ENCODE measurements around the gene CMYA5.

DNA sequence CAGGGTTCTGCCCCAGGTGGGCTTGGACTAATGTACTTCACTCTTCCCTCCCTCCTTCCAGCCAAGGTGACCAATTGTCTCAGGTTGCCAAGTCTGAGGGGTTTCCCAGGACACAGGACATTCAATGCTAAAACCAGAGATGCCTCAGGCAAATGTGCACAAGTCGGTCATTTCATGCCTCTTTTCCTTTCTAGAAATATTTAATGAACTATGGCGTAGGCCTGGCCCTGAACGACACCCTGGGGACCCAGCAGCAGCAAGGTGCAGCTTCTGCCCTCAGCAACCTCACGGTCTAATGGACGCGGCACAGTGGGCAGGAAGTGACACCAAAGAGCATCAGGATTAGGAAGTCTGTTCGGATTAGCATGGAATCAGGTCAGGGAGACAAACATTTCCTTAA is 153.4 kb downstream of the CMYA5 start:
- TF ChIP-seq, protein P1, sequence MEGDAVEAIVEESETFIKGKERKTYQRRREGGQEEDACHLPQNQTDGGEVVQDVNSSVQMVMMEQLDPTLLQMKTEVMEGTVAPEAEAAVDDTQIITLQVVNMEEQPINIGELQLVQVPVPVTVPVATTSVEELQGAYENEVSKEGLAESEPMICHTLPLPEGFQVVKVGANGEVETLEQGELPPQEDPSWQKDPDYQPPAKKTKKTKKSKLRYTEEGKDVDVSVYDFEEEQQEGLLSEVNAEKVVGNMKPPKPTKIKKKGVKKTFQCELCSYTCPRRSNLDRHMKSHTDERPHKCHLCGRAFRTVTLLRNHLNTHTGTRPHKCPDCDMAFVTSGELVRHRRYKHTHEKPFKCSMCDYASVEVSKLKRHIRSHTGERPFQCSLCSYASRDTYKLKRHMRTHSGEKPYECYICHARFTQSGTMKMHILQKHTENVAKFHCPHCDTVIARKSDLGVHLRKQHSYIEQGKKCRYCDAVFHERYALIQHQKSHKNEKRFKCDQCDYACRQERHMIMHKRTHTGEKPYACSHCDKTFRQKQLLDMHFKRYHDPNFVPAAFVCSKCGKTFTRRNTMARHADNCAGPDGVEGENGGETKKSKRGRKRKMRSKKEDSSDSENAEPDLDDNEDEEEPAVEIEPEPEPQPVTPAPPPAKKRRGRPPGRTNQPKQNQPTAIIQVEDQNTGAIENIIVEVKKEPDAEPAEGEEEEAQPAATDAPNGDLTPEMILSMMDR (IDR thresholded peaks at IDR 0.05) = no peak
- TF ChIP-seq POLR2A (IDR thresholded peaks at IDR 0.05) = no peak
